Esophagus (tissue), 2 donors: Measurements from ENCODE around the gene UNC13B. TPM values are rescaled to one million over a fixed set of nuclear protein-coding genes. Genes with fewer than 3 reads are reported as not detected.
"Not testable (repeated sequence)": the region's sequence is repeated elsewhere in the genome, so short reads cannot be mapped to it uniquely, and the experiment has no call there.

Experiments
- H3K27ac ChIP-seq, 2 donors: one replicate each; pipeline ENCODE4 v1.5.1; 2013; ENCODE audit warnings: low read depth in 2 of 2, mild to moderate bottlenecking in 2 of 2, inconsistent platforms in 1 of 2, low read length in 1 of 2, moderate library complexity in 1 of 2
- H3K27me3 ChIP-seq, 2 donors: one replicate each; pipeline ENCODE4 v1.6.1; 2013; ENCODE audit warnings: low read length in 2 of 2, control low read depth in 1 of 2, mild to moderate bottlenecking in 1 of 2; ENCODE audit not compliant: insufficient read depth in 2 of 2, control insufficient read depth in 1 of 2
- H3K36me3 ChIP-seq, 2 donors: one replicate each; pipeline ENCODE4 v1.6.1; 2013; ENCODE audit warnings: low read length in 1 of 2; ENCODE audit not compliant: control insufficient read depth in 2 of 2, insufficient read depth in 2 of 2
- H3K4me1 ChIP-seq, 2 donors: one replicate each; pipeline ENCODE4 v1.6.1; 2013; ENCODE audit warnings: low read length in 1 of 2; ENCODE audit not compliant: control insufficient read depth in 2 of 2, insufficient read depth in 2 of 2
- H3K4me3 ChIP-seq, 2 donors: one replicate each; pipeline ENCODE4 v1.5.1; 2013; ENCODE audit warnings: low read length in 2 of 2, mild to moderate bottlenecking in 2 of 2, low read depth in 1 of 2, moderate library complexity in 1 of 2
- H3K9me3 ChIP-seq, 2 donors: one replicate each; pipeline ENCODE4 v1.6.1; 2013; ENCODE audit warnings: mild to moderate bottlenecking in 2 of 2, low read depth in 1 of 2, low read length in 1 of 2, moderate library complexity in 1 of 2; ENCODE audit not compliant: control insufficient read depth in 2 of 2, insufficient read depth in 1 of 2
- WGBS, 2 donors: extraction: QIAGEN DNeasy Blood & Tissue Kit; methylation state at CpG; one replicate each; pipeline ENCODE4 v1.1.7; 2013; 5-methylcytosine and 5-hydroxymethylcytosine counted together
- polyA plus RNA-seq, 2 donors: library from polyadenylated mRNA; stranded (reverse); fragments of 200-250 nt; gene quantifications; one replicate each; pipeline ENCODE4 v1.2.3, GENCODE V29; 2013
- donor health status: healthy with polysubstance abuse.
- donor health status: Bipolar disorder and iron deficiency.

The UNC13B gene
- polyA plus RNA-seq, 2 donors = 11.3 to 15.6 TPM

GRCh38 chr9:35397216-35397698 is 235.4 kb downstream of the UNC13B start:
- H3K4me1 ChIP-seq = no peaks in the 10 kb centered on the region
- WGBS, 2 donors = 94 to 98% methylated on average over 3 of the region's 3 CpGs
- peaks cover 13 to 31% of the 10 kb centered on the region in 2 donors for H3K36me3 ChIP-seq

GRCh38 chr9:35397923-35398322 is 236.1 kb downstream of the UNC13B start:
- no peaks in the 10 kb centered on the region for H3K4me1 ChIP-seq
- no peak overlapping the region for H3K27ac ChIP-seq
- H3K4me3 ChIP-seq = no peak overlapping the region
- H3K36me3 ChIP-seq = peaks cover 13 to 35% of the 10 kb centered on the region in 2 donors
- no peaks in the 10 kb centered on the region for H3K27me3 ChIP-seq
- no peaks in the 10 kb centered on the region for H3K9me3 ChIP-seq
- WGBS, 2 donors = 80 to 86% methylated on average over 1 of the region's 1 CpG

More at GRCh38 chr9:35397216-35397698, 235.4 kb downstream of the UNC13B start:
- Histone ChIP-seq H3K27ac (no peak overlapping the region), H3K9me3 (no peaks in the 10 kb centered on the region), H3K27me3 (no peaks in the 10 kb centered on the region), H3K4me3 (no peak overlapping the region)

GRCh38 chr9:35398651-35399335 is 237.0 kb downstream of the UNC13B start:
- H3K4me3 ChIP-seq = no peak overlapping the region
- 95% methylated on average over 16 of the region's 16 CpGs for WGBS, 2 donors
- no peaks in the 10 kb centered on the region for H3K27me3 ChIP-seq
- no peak overlapping the region for H3K27ac ChIP-seq
- no peaks in the 10 kb centered on the region for H3K9me3 ChIP-seq
- peaks cover 16 to 38% of the 10 kb centered on the region in 2 donors for H3K36me3 ChIP-seq
- H3K4me1 ChIP-seq = no peaks in the 10 kb centered on the region

DNA sequence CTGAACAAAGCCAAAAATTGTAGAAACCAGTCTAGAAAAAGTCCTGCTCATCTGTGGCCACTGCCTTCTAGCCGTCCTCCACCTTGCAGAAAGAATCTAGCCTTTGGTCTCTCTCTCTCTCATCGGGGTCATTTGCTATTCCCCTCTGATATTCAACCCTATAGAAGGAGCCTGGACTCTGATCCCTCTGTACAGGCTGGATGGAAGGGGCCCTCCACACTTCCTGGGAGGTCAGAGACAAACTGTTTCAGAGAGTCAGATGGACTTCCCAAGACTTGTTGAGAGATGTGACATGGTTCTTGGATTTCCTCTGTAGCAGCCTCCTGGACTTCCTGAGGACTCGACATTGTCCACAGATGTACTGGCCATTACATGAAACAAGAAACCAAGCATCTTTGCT is 243.1 kb downstream of the UNC13B start:
- H3K36me3 ChIP-seq = peaks cover 7 to 15% of the 10 kb centered on the region in 2 donors
- no peaks in the 10 kb centered on the region for H3K9me3 ChIP-seq
- 81 to 93% methylated on average over 3 of the region's 3 CpGs for WGBS, 2 donors
- H3K4me1 ChIP-seq = no peaks in the 10 kb centered on the region
- no peak overlapping the region for H3K4me3 ChIP-seq
- H3K27ac ChIP-seq = no peak overlapping the region
- H3K27me3 ChIP-seq = no peaks in the 10 kb centered on the region

- no peak overlapping the region for H3K27ac ChIP-seq
- peak overlapping the region; percentile 8 to 30 for H3K4me3 ChIP-seq
These were observed 244.6 kb downstream of the UNC13B start for GRCh38 chr9:35406183-35406959.

GRCh38 chr9:35407846-35408245 is 246.0 kb downstream of the UNC13B start:
- Histone ChIP-seq H3K36me3 (peaks cover 3 to 7% of the 10 kb centered on the region in 2 donors), H3K4me3 (no peak overlapping the region), H3K27ac (no peak overlapping the region), H3K9me3 (no peaks in the 10 kb centered on the region), H3K27me3 (no peaks in the 10 kb centered on the region), H3K4me1 (no peaks in the 10 kb centered on the region)
- 78 to 80% methylated on average over 3 of the region's 3 CpGs for WGBS, 2 donors

More at GRCh38 chr9:35406183-35406959, 244.6 kb downstream of the UNC13B start:
- peaks cover 7% of the 10 kb centered on the region in 2 donors for H3K36me3 ChIP-seq
- no peaks in the 10 kb centered on the region for H3K4me1 ChIP-seq
- H3K9me3 ChIP-seq = no peaks in the 10 kb centered on the region
- WGBS, 2 donors = 24 to 36% methylated on average over 28 of the region's 28 CpGs
- no peaks in the 10 kb centered on the region for H3K27me3 ChIP-seq

DNA sequence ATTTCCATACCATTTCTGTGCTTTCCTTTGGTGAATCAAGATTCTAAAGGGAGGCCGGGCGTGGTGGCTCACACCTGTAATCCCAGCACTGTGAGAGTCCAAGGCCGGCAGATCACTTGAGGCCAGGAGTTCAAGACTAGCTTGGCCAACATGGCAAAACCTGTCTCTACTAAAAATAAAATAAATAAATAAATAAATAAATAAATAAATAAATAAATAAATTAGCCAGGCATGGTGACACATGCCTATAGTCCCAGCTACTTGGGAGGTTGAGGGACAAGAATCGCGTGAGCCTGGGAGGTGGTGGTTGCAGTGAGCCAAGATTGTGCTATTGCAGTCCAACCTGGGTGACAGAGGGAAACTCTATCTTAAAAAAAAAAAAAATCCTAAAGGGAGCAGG is 247.6 kb downstream of the UNC13B start:
- H3K4me1 ChIP-seq, H3K4me3 ChIP-seq, H3K9me3 ChIP-seq, H3K36me3 ChIP-seq, H3K27ac ChIP-seq, H3K27me3 ChIP-seq: not testable (repeated sequence)
- WGBS, 2 donors = 94 to 95% methylated on average over 5 of the region's 5 CpGs

GRCh38 chr9:35414889-35415288 is 253.1 kb downstream of the UNC13B start:
- H3K36me3 ChIP-seq = no peaks in the 10 kb centered on the region
- no peaks in the 10 kb centered on the region for H3K9me3 ChIP-seq
- H3K27me3 ChIP-seq = no peaks in the 10 kb centered on the region
- no peak overlapping the region for H3K27ac ChIP-seq
- no peaks in the 10 kb centered on the region for H3K4me1 ChIP-seq
- H3K4me3 ChIP-seq = no peak overlapping the region
- 78 to 83% methylated on average over 1 of the region's 1 CpG for WGBS, 2 donors

DNA sequence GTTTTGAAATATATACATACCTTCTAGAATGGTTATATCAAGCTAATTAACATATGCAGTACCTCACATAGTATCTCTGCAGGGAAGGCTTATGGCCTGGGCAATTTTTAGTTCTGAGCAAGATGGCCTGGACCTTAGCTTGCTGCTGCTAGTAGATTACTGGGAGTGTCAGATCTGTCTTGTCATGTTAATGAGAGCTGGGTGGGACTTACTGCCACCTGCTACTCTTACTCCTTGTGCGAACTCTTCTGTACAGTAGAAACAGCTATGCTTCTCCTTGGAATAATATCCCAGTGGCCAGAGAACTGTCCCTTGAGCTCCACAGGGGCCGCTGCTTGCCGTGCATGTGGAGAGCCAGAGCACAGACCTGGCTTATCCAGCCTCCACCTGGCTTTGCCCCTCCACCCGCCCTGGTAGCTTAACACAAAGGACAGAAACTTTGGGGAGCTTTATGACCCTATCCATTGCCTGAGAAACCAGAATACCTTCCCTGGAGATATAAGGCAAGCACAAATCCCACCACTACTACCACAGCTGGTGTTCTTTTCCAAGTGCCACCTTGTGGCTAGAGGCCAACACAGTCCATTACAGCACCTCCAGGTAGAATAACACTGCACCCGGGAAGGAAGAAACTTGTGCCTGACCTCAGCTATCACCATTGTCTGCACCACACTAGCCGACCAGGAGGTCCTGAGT is 253.7 kb downstream of the UNC13B start:
- no peaks in the 10 kb centered on the region for H3K4me1 ChIP-seq
- no peaks in the 10 kb centered on the region for H3K27me3 ChIP-seq
- 75 to 77% methylated on average over 6 of the region's 6 CpGs for WGBS, 2 donors
- H3K27ac ChIP-seq = no peak overlapping the region
- no peak overlapping the region for H3K4me3 ChIP-seq
- H3K36me3 ChIP-seq = no peaks in the 10 kb centered on the region
- H3K9me3 ChIP-seq = no peaks in the 10 kb centered on the region
